Suppressor macrophage (primary cell): Measurements from ENCODE around the gene C16orf95.

Source experiments
- DNase-seq, 4 experiments: peaks; one replicate each; pipeline ENCODE4 v3.0.0-alpha.2; 2020 to 2022

The C16orf95 gene

DNA sequence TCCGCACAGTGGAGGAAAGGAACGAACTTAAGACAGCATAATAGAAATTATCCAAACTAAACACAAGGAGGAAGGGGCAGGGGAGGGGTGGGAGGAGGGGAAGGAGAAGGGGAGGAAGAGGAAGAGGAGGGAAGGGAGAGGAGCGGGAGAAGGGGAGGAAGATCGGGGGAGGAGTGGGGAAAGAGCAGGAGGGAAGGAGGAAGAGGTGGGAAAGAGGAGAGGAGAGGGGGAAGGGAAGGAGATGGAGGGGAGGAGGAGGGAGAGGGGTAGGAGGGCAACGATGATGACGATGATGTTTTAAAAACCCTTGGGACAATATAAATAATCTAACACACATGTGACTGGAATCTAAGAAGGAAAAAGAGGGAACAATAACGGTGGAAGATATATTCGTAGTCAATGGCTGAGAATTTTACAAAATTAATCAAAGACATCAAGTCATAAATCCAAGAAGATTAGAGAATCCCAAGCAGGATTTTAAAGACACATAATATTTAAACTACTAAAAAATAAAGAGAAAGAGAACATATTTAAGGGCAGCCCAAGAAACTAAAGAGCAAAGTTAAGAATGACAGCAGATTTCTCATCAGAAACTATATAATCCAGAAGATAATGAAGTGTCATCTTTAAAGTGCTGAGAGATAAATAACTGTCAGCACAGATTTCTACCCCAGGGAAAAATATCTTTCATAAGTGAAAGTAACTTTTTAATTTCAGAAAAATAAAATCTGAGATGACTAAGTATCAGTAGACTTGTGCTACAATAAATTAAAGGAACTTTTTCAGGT is 30.2 kb downstream of the C16orf95 start:
- no peak for DNase-seq

DNA sequence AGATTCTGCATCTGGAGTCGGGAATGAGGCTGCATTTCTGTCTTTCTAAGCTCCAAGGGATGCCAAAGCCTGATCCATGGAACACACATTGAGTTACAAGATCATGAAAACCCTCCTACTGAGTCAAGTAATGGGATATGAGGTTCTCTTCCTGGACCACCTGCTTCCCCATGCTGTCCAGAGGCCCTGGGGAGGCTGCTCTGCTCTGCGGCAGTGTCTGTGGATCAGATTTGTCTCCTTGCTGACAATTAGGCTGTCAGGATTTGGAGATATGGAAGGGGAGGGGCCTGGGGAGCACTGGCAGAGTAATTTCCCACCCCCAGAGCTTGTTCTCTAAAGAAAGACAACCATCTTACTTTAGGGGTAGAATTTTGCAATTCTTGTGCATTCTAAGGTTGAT is 33.0 kb downstream of the C16orf95 start:
- no peak for DNase-seq

DNA sequence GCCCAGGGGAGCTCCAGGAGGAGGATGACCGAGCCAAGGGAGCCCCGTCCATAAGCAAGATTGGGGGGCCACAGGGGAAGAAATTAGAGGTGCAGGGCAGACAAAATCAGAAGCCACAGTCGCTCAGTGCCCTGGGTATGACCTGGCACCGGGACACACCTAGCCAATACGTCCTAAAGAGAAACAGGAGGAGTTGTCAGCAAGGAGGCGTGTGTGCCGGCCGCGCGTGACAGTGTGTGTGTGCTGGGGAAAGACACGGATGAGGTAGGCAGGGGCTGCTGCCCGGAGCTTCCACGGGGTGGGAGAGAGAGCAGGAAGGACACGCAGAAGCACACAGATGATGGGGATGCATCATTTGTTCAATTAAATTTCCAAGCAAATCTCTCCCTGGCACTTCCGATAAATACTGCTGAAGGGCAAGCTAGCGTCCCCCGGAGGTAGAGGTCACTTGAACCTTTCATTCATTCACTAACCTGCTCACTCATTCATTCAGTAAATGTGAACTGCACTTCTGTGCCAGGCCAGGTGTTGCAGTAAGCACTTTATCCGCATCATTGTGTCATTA is 38.0 kb downstream of the C16orf95 start:
- no peak for DNase-seq

DNA sequence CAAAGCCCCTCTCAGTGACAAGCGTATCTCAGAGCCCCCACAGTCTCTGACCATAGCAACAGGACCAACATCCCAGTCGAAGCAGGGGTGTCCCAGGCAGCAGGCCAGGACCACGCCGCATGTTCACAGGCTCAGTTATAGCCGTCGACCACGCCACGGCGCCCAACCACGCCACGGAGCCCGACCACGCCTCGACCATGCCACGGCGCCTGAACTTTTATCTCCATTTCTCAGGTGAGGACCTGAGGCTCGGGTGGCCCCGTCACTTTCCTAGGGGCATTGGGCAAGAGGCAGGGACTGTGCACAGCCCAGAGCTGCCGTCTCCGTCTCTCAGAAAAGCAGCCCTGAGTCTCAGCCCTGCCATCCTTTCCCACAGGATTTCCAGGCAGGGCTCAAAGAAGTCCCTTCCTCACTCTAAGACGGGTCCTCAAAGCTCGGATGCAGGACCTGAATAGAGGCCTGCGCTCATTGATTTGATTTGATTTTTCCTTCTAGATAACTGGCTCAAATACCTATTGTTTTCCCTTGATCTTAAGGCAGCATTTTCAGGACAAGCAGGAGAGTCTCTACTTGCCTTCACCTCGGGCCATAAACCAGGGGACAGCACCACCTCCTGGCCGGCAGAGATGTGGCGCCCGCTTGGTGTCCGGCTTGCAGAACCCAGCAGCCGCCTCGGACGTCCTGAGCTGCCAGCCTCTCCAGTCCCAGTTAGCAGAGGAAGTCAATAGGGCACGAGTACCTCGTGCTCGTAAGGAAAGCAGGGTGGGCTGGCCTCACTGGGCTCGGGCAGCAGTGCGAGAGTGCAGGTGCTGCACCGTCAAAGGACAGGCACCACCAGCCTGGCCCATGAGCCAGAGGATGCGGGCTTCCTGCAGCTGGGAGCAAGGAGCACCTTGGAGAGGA is 38.8 kb downstream of the C16orf95 start:
- peak; percentile 59 to 83 (median 72) for DNase-seq

GRCh38 chr16:87276924-87277323 is 40.3 kb downstream of the C16orf95 start:
- DNase-seq = no peak

- no peak for DNase-seq
Observed at GRCh38 chr16:87276091-87276701, 41.0 kb downstream of the C16orf95 start.

DNA sequence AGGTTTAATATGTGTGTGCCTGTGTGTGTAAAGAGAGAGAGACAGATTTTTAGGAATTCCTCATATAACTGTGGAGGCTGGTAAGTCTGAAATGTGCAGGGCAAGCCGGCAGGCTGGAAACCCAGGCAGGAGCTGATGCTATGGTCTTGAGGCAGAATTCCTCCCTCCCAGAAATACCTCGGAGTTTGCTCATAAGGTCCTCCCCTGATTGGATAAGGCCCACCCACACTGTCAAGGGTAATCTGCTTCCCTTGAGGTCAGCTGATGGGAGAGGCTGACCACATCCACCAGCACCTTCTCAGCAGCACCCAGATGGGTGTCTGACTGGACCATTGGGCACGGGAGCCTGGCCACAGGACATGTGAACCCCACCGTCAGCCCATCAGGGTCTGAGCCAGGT is 42.4 kb downstream of the C16orf95 start:
- DNase-seq = no peak

DNA sequence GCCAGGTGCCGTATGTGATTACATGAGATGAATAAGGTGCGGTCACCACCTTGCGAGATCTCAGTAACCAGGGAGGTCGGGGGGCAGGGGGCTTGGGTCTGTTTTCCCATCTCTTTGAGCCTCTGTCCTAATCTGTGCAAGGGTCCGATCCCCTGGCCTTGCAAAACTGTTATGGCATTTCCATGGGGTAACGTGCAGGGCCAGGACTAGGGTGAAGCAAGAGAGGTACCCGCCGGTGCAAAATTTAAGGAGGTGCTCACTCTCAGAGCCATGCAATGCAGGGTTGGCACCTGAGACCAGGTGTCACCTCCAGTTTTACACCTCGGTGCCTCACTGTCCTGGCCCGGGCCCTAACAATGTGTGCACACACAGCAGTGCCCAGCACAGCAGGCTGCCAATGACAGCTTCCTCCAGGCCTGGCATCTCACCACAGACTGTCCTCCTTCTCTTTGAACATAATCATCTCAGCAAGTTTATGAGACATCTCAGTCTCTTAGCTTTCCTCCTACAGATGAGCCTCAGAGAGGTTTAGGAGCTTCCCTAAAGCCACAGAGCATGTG is 43.6 kb downstream of the C16orf95 start:
- no peak for DNase-seq

DNA sequence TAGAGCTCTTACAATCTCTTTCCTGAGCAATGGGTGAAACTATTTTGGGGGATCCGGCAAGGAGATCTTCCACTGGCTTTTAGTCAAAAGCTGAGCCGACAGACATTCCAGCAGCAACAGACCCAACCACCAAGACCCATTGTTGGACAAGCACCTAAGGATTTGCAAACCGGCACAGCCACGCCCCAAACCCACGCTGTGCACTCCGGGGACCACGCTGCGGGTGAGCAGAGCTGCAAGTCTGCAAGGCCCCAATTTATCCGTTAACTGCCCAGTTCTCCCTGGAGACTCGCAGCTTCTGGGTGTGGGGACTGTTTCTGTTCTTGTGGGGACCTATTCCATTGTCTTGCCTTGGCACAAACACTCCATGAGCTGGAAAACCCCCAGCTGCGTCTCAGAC is 45.9 kb downstream of the C16orf95 start:
- DNase-seq = no peak

DNA sequence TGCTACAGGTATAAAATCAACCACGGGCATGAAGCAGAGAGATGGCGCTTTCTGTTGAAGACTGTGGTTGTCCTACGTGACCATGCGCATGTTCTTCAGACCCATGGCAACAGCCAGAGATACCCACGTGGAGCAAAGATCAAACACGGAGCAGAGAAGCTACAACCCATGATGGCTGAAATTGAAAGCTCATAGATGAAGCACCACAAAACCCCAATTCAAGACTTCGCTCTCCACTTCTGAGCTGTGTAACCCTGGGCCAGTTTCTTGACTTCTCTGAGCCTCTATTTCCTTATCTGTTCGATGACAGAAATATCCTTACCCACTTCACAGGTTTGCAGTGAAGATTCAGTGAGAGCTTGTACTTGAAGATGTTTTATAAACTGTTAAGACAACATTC is 49.6 kb downstream of the C16orf95 start:
- no peak for DNase-seq

GRCh38 chr16:87266846-87267245 is 50.3 kb downstream of the C16orf95 start:
- DNase-seq = no peak

DNA sequence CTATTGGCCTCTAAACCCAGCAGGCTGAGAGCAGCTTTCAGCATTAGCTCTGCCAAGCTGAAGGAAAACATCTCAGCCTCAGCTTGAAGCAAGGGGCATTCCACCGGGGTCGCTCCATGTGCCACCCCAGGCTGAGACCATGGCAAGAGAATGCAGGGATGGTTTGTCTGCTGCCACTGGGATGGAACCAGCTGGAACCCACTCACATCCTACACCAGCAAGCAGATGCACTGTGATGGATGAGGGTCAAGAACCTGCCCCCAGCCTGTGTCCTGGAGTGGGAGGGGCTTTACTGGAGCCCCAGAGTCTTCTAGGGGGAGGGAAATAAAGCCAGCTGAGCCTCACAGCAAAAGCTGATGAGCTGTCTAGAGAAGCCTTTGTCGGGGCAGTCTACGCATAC is 51.9 kb downstream of the C16orf95 start:
- no peak for DNase-seq

- no peak for DNase-seq
Observed at GRCh38 chr16:87264634-87265033, 52.6 kb downstream of the C16orf95 start.

- DNase-seq = no peak
Observed at GRCh38 chr16:87263418-87264052, 53.7 kb downstream of the C16orf95 start.

DNA sequence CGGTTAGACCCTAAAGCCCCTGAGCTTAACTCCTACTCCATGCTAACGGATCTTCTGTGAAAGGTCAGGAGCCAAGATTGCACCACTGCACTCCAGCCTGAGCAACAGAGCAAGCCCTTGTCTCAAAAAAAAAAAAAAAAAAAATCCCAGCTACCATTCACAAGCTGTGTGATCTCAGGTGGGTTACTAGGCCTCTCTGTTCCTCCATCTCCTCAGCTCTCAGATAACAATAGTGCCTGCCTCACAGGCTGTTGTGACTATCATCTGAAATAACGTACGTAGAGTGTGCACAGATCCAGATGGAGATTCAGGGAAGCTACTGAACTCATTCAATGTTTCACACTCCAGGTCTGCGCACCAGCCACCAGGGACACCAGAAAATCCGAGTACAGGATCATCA is 57.8 kb downstream of the C16orf95 start:
- DNase-seq = no peak

DNA sequence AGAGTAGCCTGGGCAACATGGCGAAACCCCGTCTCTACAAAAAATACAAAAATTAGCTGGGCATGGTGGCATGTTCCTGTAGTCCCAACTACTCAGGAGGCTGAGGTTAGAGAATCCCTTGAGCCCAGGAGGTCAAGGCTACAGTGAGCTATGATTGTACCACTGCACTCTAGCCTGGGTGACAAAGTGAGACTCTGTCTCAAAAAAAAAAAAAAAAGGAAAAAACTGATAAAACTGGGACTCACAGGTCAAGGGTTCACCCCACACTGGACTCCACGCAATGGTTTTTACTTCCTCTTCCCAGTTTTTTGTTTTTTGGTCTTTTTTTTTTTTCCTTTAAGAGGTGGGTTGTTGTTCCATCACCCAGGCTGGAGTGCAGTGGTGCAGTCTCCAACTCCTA is 58.5 kb downstream of the C16orf95 start:
- peak in 1 of 4 experiments; percentile 4 for DNase-seq

GRCh38 chr16:87255866-87256265 is 61.3 kb downstream of the C16orf95 start:
- no peak for DNase-seq

DNA sequence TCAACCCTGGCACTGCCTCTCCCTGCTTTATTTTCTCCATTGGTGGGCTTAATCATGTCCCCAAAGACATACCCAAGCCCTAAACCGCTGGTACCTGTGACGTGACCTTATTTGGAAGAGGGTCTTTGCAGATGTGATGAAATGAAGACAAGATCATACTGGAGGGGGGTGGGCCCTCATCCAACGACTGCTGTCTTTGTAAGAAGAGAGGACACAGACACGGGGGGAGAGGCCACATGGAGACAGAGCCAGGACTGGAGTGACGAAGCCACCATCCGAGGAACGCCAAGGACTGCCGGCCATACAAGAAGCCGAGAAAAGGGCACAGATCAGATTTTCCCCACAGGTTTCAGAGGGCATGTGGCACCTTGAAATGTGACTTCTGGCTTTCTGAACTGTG is 62.5 kb downstream of the C16orf95 start:
- DNase-seq = no peak

DNA sequence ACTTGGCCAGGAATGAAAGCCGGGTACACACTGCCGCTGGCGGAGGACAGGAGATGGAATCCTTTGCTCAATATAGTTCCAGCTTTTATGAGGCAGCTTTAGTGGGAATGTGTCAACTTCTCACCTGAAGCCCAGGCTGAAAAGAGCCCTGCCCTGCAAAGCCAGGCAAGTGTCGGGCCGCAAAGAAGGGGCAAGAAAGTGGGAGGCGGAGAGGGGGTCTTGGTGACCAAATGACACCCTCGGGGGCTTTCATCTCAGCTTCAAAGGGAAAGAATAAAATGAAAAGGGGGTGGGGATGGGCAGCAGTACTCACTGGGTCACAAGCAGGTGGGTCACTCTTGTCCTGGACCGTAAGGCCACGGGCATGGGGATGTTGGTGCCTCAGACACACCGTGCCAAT is 62.9 kb downstream of the C16orf95 start:
- no peak for DNase-seq

DNA sequence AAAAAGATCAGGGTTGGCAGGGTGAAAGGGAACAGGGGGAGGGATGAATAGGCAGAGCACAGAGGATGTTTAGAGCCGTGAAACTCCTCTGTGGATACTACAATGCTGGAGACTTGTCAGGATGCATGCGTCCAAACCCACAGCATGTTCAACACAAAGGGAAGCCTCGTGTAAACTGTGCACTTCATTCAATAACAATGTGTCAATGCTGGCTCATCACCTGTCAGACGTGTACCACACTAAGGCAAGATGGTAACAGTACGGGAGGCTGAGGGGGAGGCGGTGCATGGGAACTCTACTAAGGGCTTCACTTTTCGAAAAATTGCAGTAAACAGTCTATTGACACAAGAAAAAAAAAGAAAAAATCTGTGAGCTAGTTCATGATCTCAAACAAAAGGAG is 63.7 kb downstream of the C16orf95 start:
- no peak for DNase-seq
